ENCODE measurements around the gene AIG1. TPM values are rescaled to one million over a fixed set of nuclear protein-coding genes. Genes with fewer than 3 reads are reported as not detected.

AIG1 gene
- total and polyA plus RNA-seq, 2 of the 13 experiments (the other 11 are each of a cell fraction or from before 2014, with no cell fraction given), result 115 to 197 TPM

GRCh38 chr6:143337201-143337949 lies 276.7 kb downstream of the AIG1 start (continued):
- no peak for TF ChIP-seq ZBTB20 (CRISPR knock-in tag; IDR thresholded peaks at IDR 0.05; ENCODE audit: borderline replicate concordance, low read depth)
- TF ChIP-seq ZNF543 (CRISPR knock-in tag; IDR thresholded peaks at IDR 0.05), result no peak
- no peak for TF ChIP-seq RORA (CRISPR knock-in tag; IDR thresholded peaks at IDR 0.05)
- TF ChIP-seq, protein P1, sequence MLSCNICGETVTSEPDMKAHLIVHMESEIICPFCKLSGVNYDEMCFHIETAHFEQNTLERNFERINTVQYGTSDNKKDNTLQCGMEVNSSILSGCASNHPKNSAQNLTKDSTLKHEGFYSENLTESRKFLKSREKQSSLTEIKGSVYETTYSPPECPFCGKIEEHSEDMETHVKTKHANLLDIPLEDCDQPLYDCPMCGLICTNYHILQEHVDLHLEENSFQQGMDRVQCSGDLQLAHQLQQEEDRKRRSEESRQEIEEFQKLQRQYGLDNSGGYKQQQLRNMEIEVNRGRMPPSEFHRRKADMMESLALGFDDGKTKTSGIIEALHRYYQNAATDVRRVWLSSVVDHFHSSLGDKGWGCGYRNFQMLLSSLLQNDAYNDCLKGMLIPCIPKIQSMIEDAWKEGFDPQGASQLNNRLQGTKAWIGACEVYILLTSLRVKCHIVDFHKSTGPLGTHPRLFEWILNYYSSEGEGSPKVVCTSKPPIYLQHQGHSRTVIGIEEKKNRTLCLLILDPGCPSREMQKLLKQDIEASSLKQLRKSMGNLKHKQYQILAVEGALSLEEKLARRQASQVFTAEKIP (CRISPR knock-in tag; IDR thresholded peaks at IDR 0.05; ENCODE audit: borderline replicate concordance), result no peak
- TF ChIP-seq ZKSCAN8 (CRISPR knock-in tag; IDR thresholded peaks at IDR 0.05; ENCODE audit: borderline replicate concordance), result no peak
- no peak for TF ChIP-seq NR2F1 (CRISPR knock-in tag; IDR thresholded peaks at IDR 0.05)

GRCh38 chr6:143339223-143339622 lies 278.5 kb downstream of the AIG1 start:
- in situ Hi-C loops (cut with HindIII; ENCODE audit: extremely low pct_ligation_motif_present, low pct_unique_long_range_greater_than_20kb) (no loop called here), intact Hi-C loops (cut with micrococcal nuclease; ENCODE audit: unreplicated experiment) (loop anchor here (5.0 kb wide), 2 partner anchors 63 to 647 kb away; no protein-coding TSS in a partner anchor)
- Histone ChIP-seq H3K36me3 (replicated peaks in 1 of 2; ENCODE audit: control insufficient read depth in 1 of 2, insufficient read depth in 2 of 2, low read length in 2 of 2) (peaks cover 0 to 5% of the 10 kb centered on the region in 2 experiments; a peak in 2 of 5 replicates), H2AFZ (ENCODE audit: low read length) (no peak overlapping the region), H3K4me2 (ENCODE audit: low read depth, low read length) (no peak overlapping the region), H3K9ac (ENCODE audit: insufficient read depth, low read depth, low read length) (no peak overlapping the region), H3K4me1 (ENCODE audit: insufficient read depth, low read length) (no peaks in the 10 kb centered on the region), H3K4me3 (replicated peaks in 1 of 3; ENCODE audit: insufficient read depth in 1 of 3, low read depth in 2 of 3, low read length in 3 of 3) (no peak overlapping the region), H3K9me3 (ENCODE audit: low read length) (no peaks in the 10 kb centered on the region), H3K79me2 (ENCODE audit: insufficient read depth, low read length) (no peaks in the 10 kb centered on the region), H3K27ac (ENCODE audit: extremely low read length, insufficient read depth, low read length) (no peak overlapping the region), H3K27me3 (ENCODE audit: control insufficient read depth in 1 of 2, insufficient read depth in 2 of 2, low read length in 2 of 2) (no peaks in the 10 kb centered on the region), H4K20me1 (ENCODE audit: insufficient read depth, low read length) (no peaks in the 10 kb centered on the region)
- DNase-seq (ENCODE audit: low spot score), result no peak
- BruUV-seq (replicated peaks), result no TSS peak
- POLR2A ChIA-PET, result no interaction called here
- ATAC-seq, result no peak
- FAIRE-seq, result no peak
- CTCF ChIA-PET (ENCODE audit: low intra/inter-chr PET ratio, low total read pairs), result no interaction called here
- TF ChIP-seq ZNF460 (CRISPR knock-in tag; IDR thresholded peaks at IDR 0.05; ENCODE audit: borderline replicate concordance), result no peak
- TF ChIP-seq, protein P2, sequence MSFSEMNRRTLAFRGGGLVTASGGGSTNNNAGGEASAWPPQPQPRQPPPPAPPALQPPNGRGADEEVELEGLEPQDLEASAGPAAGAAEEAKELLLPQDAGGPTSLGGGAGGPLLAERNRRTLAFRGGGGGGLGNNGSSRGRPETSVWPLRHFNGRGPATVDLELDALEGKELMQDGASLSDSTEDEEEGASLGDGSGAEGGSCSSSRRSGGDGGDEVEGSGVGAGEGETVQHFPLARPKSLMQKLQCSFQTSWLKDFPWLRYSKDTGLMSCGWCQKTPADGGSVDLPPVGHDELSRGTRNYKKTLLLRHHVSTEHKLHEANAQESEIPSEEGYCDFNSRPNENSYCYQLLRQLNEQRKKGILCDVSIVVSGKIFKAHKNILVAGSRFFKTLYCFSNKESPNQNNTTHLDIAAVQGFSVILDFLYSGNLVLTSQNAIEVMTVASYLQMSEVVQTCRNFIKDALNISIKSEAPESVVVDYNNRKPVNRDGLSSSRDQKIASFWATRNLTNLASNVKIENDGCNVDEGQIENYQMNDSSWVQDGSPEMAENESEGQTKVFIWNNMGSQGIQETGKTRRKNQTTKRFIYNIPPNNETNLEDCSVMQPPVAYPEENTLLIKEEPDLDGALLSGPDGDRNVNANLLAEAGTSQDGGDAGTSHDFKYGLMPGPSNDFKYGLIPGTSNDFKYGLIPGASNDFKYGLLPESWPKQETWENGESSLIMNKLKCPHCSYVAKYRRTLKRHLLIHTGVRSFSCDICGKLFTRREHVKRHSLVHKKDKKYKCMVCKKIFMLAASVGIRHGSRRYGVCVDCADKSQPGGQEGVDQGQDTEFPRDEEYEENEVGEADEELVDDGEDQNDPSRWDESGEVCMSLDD (CRISPR knock-in tag; IDR thresholded peaks at IDR 0.05; ENCODE audit: borderline replicate concordance), result no peak
- TF ChIP-seq ETV6 (CRISPR knock-in tag; conservative IDR thresholded peaks at IDR 0.05), result no peak
- no peak for TF ChIP-seq ZNF501 (CRISPR knock-in tag; IDR thresholded peaks at IDR 0.05)
- no peak for TF ChIP-seq TCF12 (IDR thresholded peaks at IDR 0.05)
- TF ChIP-seq TCF12 (CRISPR knock-in tag; IDR thresholded peaks at IDR 0.05), result no peak
- no peak for TF ChIP-seq IKZF5 (CRISPR knock-in tag; IDR thresholded peaks at IDR 0.05)
- TF ChIP-seq ZNF615 (CRISPR knock-in tag; IDR thresholded peaks at IDR 0.05; ENCODE audit: borderline replicate concordance), result no peak
- no peak for TF ChIP-seq THRA (CRISPR knock-in tag; IDR thresholded peaks at IDR 0.05; ENCODE audit: borderline replicate concordance)

Data from HepG2 (cell line).